ENCODE measurements around the gene ZNF526. TPM values are rescaled to one million over a fixed set of nuclear protein-coding genes. Genes with fewer than 3 reads are reported as not detected.

ZNF526 gene
- total and polyA plus RNA-seq, 4 donors = 1.7 to 8.8 (median 3.8) TPM

GRCh38 chr19:42270346-42271044, 50.4 kb downstream of the ZNF526 start:
- 4% methylated on average over 18 of the region's 18 CpGs for WGBS
- H3K27me3 ChIP-seq (ENCODE audit: control insufficient read depth in 4 of 4, insufficient read depth in 4 of 4, low read length in 3 of 4) = no peaks in the 10 kb centered on the region

GRCh38 chr19:42271045-42271419, 50.9 kb downstream of the ZNF526 start:
- TF ChIP-seq SP1 (IDR thresholded peaks at IDR 0.05) (no peak), FOXA2 (IDR thresholded peaks at IDR 0.05) (peak; percentile 21), YY1 (IDR thresholded peaks at IDR 0.05) (peak; percentile 26), ATF3 (IDR thresholded peaks at IDR 0.05) (no peak), NR2F2 (IDR thresholded peaks at IDR 0.05) (no peak), GABPA (IDR thresholded peaks at IDR 0.05 in 1 of 2, conservative IDR thresholded peaks at IDR 0.05 in 1 of 2) (no peak), FOXA1 (IDR thresholded peaks at IDR 0.05) (peak; percentile 24), HNF4G (IDR thresholded peaks at IDR 0.05) (peak; percentile 37), EGR1 (IDR thresholded peaks at IDR 0.05; ENCODE audit: low read depth in 2 of 2) (no peak), RXRA (IDR thresholded peaks at IDR 0.05) (peak in 1 of 2 donors; percentile 42), HNF4A (conservative IDR thresholded peaks at IDR 0.05) (peak; percentile 82 to 89)
- peak overlapping the region; percentile 81 to 91 for H3K27ac ChIP-seq (ENCODE audit: low read depth in 1 of 2, low read length in 2 of 2)
- no peak for DNase-seq (ENCODE audit: low spot score)
- H3K27me3 ChIP-seq (ENCODE audit: control insufficient read depth in 4 of 4, insufficient read depth in 4 of 4, low read length in 3 of 4) = no peaks in the 10 kb centered on the region
- H3K36me3 ChIP-seq (ENCODE audit: control insufficient read depth in 4 of 4, insufficient read depth in 3 of 4, low read depth in 1 of 4, low read length in 3 of 4) = peaks cover 5 to 21% (median 10%) of the 10 kb centered on the region in 4 donors
- H3K9me3 ChIP-seq (ENCODE audit: control insufficient read depth in 4 of 4, low read length in 3 of 4) = no peaks in the 10 kb centered on the region
- peaks cover 6 to 35% (median 21%) of the 10 kb centered on the region in 4 donors for H3K4me1 ChIP-seq (ENCODE audit: control insufficient read depth in 4 of 4, insufficient read depth in 4 of 4, low read length in 3 of 4)
- H3K9ac ChIP-seq (ENCODE audit: low read depth in 1 of 2, low read length in 2 of 2) = peak overlapping the region; percentile 88 to 99
- WGBS = 23% methylated on average over 3 of the region's 3 CpGs
- peak overlapping the region in 2 of 3 donors; percentile 69 to 78 for H3K4me3 ChIP-seq (ENCODE audit: low read depth in 1 of 3, low read length in 3 of 3)

More at GRCh38 chr19:42270346-42271044, 50.4 kb downstream of the ZNF526 start:
- Histone ChIP-seq H3K27ac (ENCODE audit: low read depth in 1 of 2, low read length in 2 of 2) (peak overlapping the region; percentile 81 to 91), H3K36me3 (ENCODE audit: control insufficient read depth in 4 of 4, insufficient read depth in 3 of 4, low read depth in 1 of 4, low read length in 3 of 4) (peaks cover 5 to 21% (median 10%) of the 10 kb centered on the region in 4 donors), H3K4me3 (ENCODE audit: low read depth in 1 of 3, low read length in 3 of 3) (peak overlapping the region; percentile 69 to 90 (median 78)), H3K9me3 (ENCODE audit: control insufficient read depth in 4 of 4, low read length in 3 of 4) (no peaks in the 10 kb centered on the region), H3K9ac (ENCODE audit: low read depth in 1 of 2, low read length in 2 of 2) (peak overlapping the region; percentile 88 to 99), H3K4me1 (ENCODE audit: control insufficient read depth in 4 of 4, insufficient read depth in 4 of 4, low read length in 3 of 4) (peaks cover 6 to 35% (median 21%) of the 10 kb centered on the region in 4 donors)
- no peak for DNase-seq (ENCODE audit: low spot score)
- TF ChIP-seq YY1 (IDR thresholded peaks at IDR 0.05) = peak; percentile 51
- no peak for TF ChIP-seq MAX (IDR thresholded peaks at IDR 0.05)
- peak; percentile 2 to 15 for TF ChIP-seq RXRA (IDR thresholded peaks at IDR 0.05)

GRCh38 chr19:42271861-42272534, 51.9 kb downstream of the ZNF526 start:
- Histone ChIP-seq H3K4me3 (ENCODE audit: low read depth in 1 of 3, low read length in 3 of 3) (no peak overlapping the region), H3K9ac (ENCODE audit: low read depth in 1 of 2, low read length in 2 of 2) (no peak overlapping the region), H3K27me3 (ENCODE audit: control insufficient read depth in 4 of 4, insufficient read depth in 4 of 4, low read length in 3 of 4) (no peaks in the 10 kb centered on the region), H3K9me3 (ENCODE audit: control insufficient read depth in 4 of 4, low read length in 3 of 4) (no peaks in the 10 kb centered on the region), H3K36me3 (ENCODE audit: control insufficient read depth in 4 of 4, insufficient read depth in 3 of 4, low read depth in 1 of 4, low read length in 3 of 4) (peaks cover 5 to 21% (median 12%) of the 10 kb centered on the region in 4 donors), H3K4me1 (ENCODE audit: control insufficient read depth in 4 of 4, insufficient read depth in 4 of 4, low read length in 3 of 4) (peaks cover 6 to 44% (median 23%) of the 10 kb centered on the region in 4 donors), H3K27ac (ENCODE audit: low read depth in 1 of 2, low read length in 2 of 2) (peak overlapping the region; percentile 81 to 91)
- WGBS = 93% methylated on average over 35 of the region's 35 CpGs
- no peak for DNase-seq (ENCODE audit: low spot score)
- TF ChIP-seq NR2F2 (IDR thresholded peaks at IDR 0.05) (no peak), HNF4G (IDR thresholded peaks at IDR 0.05) (no peak), RAD21 (IDR thresholded peaks at IDR 0.05) (no peak), RXRA (IDR thresholded peaks at IDR 0.05) (no peak), ZBTB33 (IDR thresholded peaks at IDR 0.05) (no peak), HNF4A (conservative IDR thresholded peaks at IDR 0.05) (no peak), SP1 (IDR thresholded peaks at IDR 0.05) (no peak), GABPA (IDR thresholded peaks at IDR 0.05 in 1 of 2, conservative IDR thresholded peaks at IDR 0.05 in 1 of 2) (no peak), ATF3 (IDR thresholded peaks at IDR 0.05) (no peak), FOXA1 (IDR thresholded peaks at IDR 0.05) (no peak), EGR1 (IDR thresholded peaks at IDR 0.05; ENCODE audit: low read depth in 2 of 2) (no peak), MAX (IDR thresholded peaks at IDR 0.05) (no peak), TAF1 (conservative IDR thresholded peaks at IDR 0.05) (no peak), YY1 (IDR thresholded peaks at IDR 0.05) (no peak), FOXA2 (IDR thresholded peaks at IDR 0.05) (no peak), JUND (IDR thresholded peaks at IDR 0.05) (no peak), REST (IDR thresholded peaks at IDR 0.05) (no peak)
